Neural progenitor cell (in vitro differentiated cells): ENCODE measurements around the gene LMO1. TPM values are rescaled to one million over a fixed set of nuclear protein-coding genes. Genes with fewer than 3 reads are reported as not detected.

Source experiments
- DNase-seq: peaks from one replicate; pipeline ENCODE4 v3.0.0-alpha.2; 2016; ENCODE audit warnings: low spot score
- H2AFZ ChIP-seq: fragments of 200-600 bp; sonication (generic); replicated peaks from 2 replicates; pipeline ENCODE4 v1.6.1; 2016; ENCODE audit warnings: antibody characterized with exemption
- H3F3A ChIP-seq: fragments of 200-600 bp; sonication (generic); 2 replicates; pipeline ENCODE4 v1.6.1; 2016; ENCODE audit warnings: antibody characterized with exemption, low read depth
- H3K27ac ChIP-seq: fragments of 200-600 bp; sonication (generic); 2 replicates; pipeline ENCODE4 v1.5.1; 2016; ENCODE audit warnings: mild to moderate bottlenecking
- H3K27me3 ChIP-seq: fragments of 200-600 bp; sonication (generic); 2 replicates; pipeline ENCODE4 v1.6.1; 2016; ENCODE audit warnings: mild to moderate bottlenecking, moderate library complexity
- H3K36me3 ChIP-seq: fragments of 200-600 bp; sonication (generic); 2 replicates; pipeline ENCODE4 v1.5.1; 2016
- H3K4me1 ChIP-seq: fragments of 200-600 bp; sonication (generic); 2 replicates; pipeline ENCODE4 v1.6.1; 2016; ENCODE audit warnings: mixed run types
- H3K4me2 ChIP-seq: fragments of 200-600 bp; sonication (generic); 2 replicates; pipeline ENCODE4 v1.6.1; 2016
- H3K4me3 ChIP-seq: fragments of 200-600 bp; sonication (generic); 2 replicates; pipeline ENCODE4 v1.5.1; 2016
- H3K79me2 ChIP-seq: fragments of 200-600 bp; sonication (generic); 2 replicates; pipeline ENCODE4 v1.6.1; 2016; ENCODE audit warnings: low read depth
- H3K9ac ChIP-seq: fragments of 200-600 bp; sonication (generic); 2 replicates; pipeline ENCODE4 v1.6.1; 2016
- H3K9me3 ChIP-seq: fragments of 200-600 bp; sonication (generic); 2 replicates; pipeline ENCODE4 v1.5.1; 2016; ENCODE audit warnings: low read depth
- H4K20me1 ChIP-seq: fragments of 200-600 bp; sonication (generic); 2 replicates; pipeline ENCODE4 v1.6.1; 2016; ENCODE audit warnings: low read depth
- H3K27ac Mint-ChIP-seq: 3 replicates; pipeline ENCODE4 v1.8.0; 2021; ENCODE audit warnings: mixed read lengths
- H3K27me3 Mint-ChIP-seq: 2 replicates; pipeline ENCODE4 v1.8.0; 2022; ENCODE audit warnings: low read depth, mild to moderate bottlenecking, inconsistent platforms, moderate library complexity, mixed read lengths; ENCODE audit not compliant: insufficient read depth
- H3K36me3 Mint-ChIP-seq: 3 replicates; pipeline ENCODE4 v1.8.0; 2021; ENCODE audit warnings: mixed read lengths
- H3K4me1 Mint-ChIP-seq: 3 replicates; pipeline ENCODE4 v1.8.0; 2021; ENCODE audit warnings: mixed read lengths
- H3K4me3 Mint-ChIP-seq: 3 replicates; pipeline ENCODE4 v1.8.0; 2021; ENCODE audit warnings: mild to moderate bottlenecking, moderate library complexity, mixed read lengths
- H3K9me3 Mint-ChIP-seq: 3 replicates; pipeline ENCODE4 v1.8.0; 2020; ENCODE audit warnings: mixed read lengths
- CTCF ChIP-seq: fragments of 200-600 bp; sonication (generic); IDR thresholded peaks from 2 replicates; pipeline ENCODE4 v1.5.1; 2017; ENCODE audit warnings: antibody characterized with exemption, mild to moderate bottlenecking
- EZH2 ChIP-seq: fragments of 200-600 bp; sonication (generic); IDR thresholded peaks from 2 replicates; pipeline ENCODE4 v1.6.1; 2017; ENCODE audit warnings: antibody characterized with exemption, mild to moderate bottlenecking, moderate library complexity
- EZH2phosphoT487 ChIP-seq: fragments of 200-600 bp; sonication (generic); IDR thresholded peaks from 2 replicates; pipeline ENCODE4 v1.6.1; 2017; ENCODE audit warnings: antibody characterized with exemption
- total RNA-seq: library from RNA; depleted of rRNA; stranded (reverse); fragments of >200 nt; gene quantifications from 2 replicates; pipeline ENCODE4 v1.2.3, GENCODE V29; 2015; ENCODE audit warnings: low replicate concordance

The LMO1 gene
- total RNA-seq = 2.9 and 6.2 TPM in 2 replicates

- Histone ChIP-seq H3K9ac (no peak within 1 kb of the TSS), H2AFZ (peak within 1 kb of the TSS; percentile 61), H3K27me3 (peaks cover 69% of the 10 kb centered on the region), H3K27ac (no peak within 1 kb of the TSS), H3K4me2 (peak within 1 kb of the TSS; percentile 93), H3K36me3 (no peaks in the 10 kb centered on the region), H3F3A (peaks cover 25% of the 10 kb centered on the region), H3K79me2 (peaks cover 62% of the 10 kb centered on the region), H4K20me1 (peaks cover 2% of the 10 kb centered on the region), H3K9me3 (no peaks in the 10 kb centered on the region), H3K4me1 (peaks cover 48% of the 10 kb centered on the region), H3K4me3 (peak within 1 kb of the TSS; percentile 60)
- Mint-ChIP-seq H3K4me3 (peak within 1 kb of the TSS; percentile 84), H3K4me1 (peaks cover 42% of the 10 kb centered on the region), H3K27ac (no peak within 1 kb of the TSS), H3K27me3 (peaks cover 43% of the 10 kb centered on the region), H3K36me3 (no peaks in the 10 kb centered on the region), H3K9me3 (no peaks in the 10 kb centered on the region)
- peak; percentile 94 for DNase-seq
- TF ChIP-seq CTCF (peak; percentile 87), EZH2 (no peak)
Measured at GRCh38 chr11:8263769-8264410, at the start of gene LMO1. LMO1 (minus strand) TSS chr11:8263878; CDS start chr11:8263362, 516 bp downstream.

- Histone ChIP-seq H3K79me2 (no peaks in the 10 kb centered on the region), H4K20me1 (peaks cover 12% of the 10 kb centered on the region), H3K9ac (no peak overlapping the region), H3K9me3 (no peaks in the 10 kb centered on the region), H3K4me1 (peaks cover 32% of the 10 kb centered on the region), H3K4me3 (no peak overlapping the region), H3K36me3 (no peaks in the 10 kb centered on the region), H3K4me2 (peak overlapping the region; percentile 67), H3F3A (peaks cover 16% of the 10 kb centered on the region), H3K27me3 (peaks cover 9% of the 10 kb centered on the region), H2AFZ (no peak overlapping the region), H3K27ac (no peak overlapping the region)
- no peaks in the 10 kb centered on the region for H3K36me3 Mint-ChIP-seq
- TF ChIP-seq EZH2phosphoT487 (no peak), EZH2 (no peak), CTCF (no peak)
- peak overlapping the region; percentile 62 for H3K4me3 Mint-ChIP-seq
- peak overlapping the region; percentile 59 for H3K27ac Mint-ChIP-seq
- H3K27me3 Mint-ChIP-seq = peaks cover 14% of the 10 kb centered on the region
- H3K4me1 Mint-ChIP-seq = peaks cover 33% of the 10 kb centered on the region
- no peaks in the 10 kb centered on the region for H3K9me3 Mint-ChIP-seq
- DNase-seq = peak; percentile 77
Measured at GRCh38 chr11:8312986-8313385, 49.3 kb upstream of the LMO1 start.

- peaks cover 14% of the 10 kb centered on the region for H3K27me3 Mint-ChIP-seq
- no peak overlapping the region for H3K27ac Mint-ChIP-seq
- peaks cover 32% of the 10 kb centered on the region for H3K4me1 ChIP-seq
- H3K4me3 ChIP-seq = no peak overlapping the region
- H3K36me3 Mint-ChIP-seq = no peaks in the 10 kb centered on the region
- no peak overlapping the region for H2AFZ ChIP-seq
- H4K20me1 ChIP-seq = peaks cover 12% of the 10 kb centered on the region
- peaks cover 16% of the 10 kb centered on the region for H3F3A ChIP-seq
- TF ChIP-seq CTCF = no peak
- TF ChIP-seq EZH2 = no peak
- no peak for TF ChIP-seq EZH2phosphoT487
- no peak overlapping the region for H3K4me2 ChIP-seq
- peaks cover 4% of the 10 kb centered on the region for H3K27me3 ChIP-seq
- H3K4me1 Mint-ChIP-seq = peaks cover 33% of the 10 kb centered on the region
- H3K9me3 ChIP-seq = no peaks in the 10 kb centered on the region
- H3K9me3 Mint-ChIP-seq = no peaks in the 10 kb centered on the region
- no peak for DNase-seq
- no peak overlapping the region for H3K9ac ChIP-seq
- H3K36me3 ChIP-seq = no peaks in the 10 kb centered on the region
- H3K4me3 Mint-ChIP-seq = no peak overlapping the region
- no peaks in the 10 kb centered on the region for H3K79me2 ChIP-seq
- no peak overlapping the region for H3K27ac ChIP-seq
Measured at GRCh38 chr11:8311366-8311765, 47.7 kb upstream of the LMO1 start.
